ENCODE measurements around the gene TEX36. TPM values are rescaled to one million over a fixed set of nuclear protein-coding genes. Genes with fewer than 3 reads are reported as not detected.
"Not testable (repeated sequence)": the region's sequence is repeated elsewhere in the genome, so short reads cannot be mapped to it uniquely, and the experiment has no call there.

Gene TEX36
- total RNA-seq, 1 donor from 2014 or later: not detected

GRCh38 chr10:125719173-125720001 is 36.4 kb upstream of the TEX36 start, which contains the start of gene EDRF1:
Gene EDRF1 (plus strand): TSS chr10:125719709. CDS start chr10:125719808, 99 bp downstream.
- no peaks in the 10 kb centered on the region for H3K27me3 Mint-ChIP-seq (ENCODE audit: low read depth)
- peak within 1 kb of the TSS; percentile 98 for H3K4me3 Mint-ChIP-seq
- peak within 1 kb of the TSS; percentile 99 for H3K27ac Mint-ChIP-seq
- DNase-seq (ENCODE audit: low spot score in 2 of 2, unreplicated experiment in 2 of 2): peak; percentile 99
- TF ChIP-seq CTCF (IDR thresholded peaks at IDR 0.05; ENCODE audit: unreplicated experiment): no peak
- H3K4me1 Mint-ChIP-seq: peaks cover 20% of the 10 kb centered on the region
- peaks cover 4% of the 10 kb centered on the region for H3K9me3 Mint-ChIP-seq
- H3K36me3 Mint-ChIP-seq: peaks cover 11% of the 10 kb centered on the region

- DNase-seq (ENCODE audit: low spot score in 2 of 2, unreplicated experiment in 2 of 2); H3K4me3 Mint-ChIP-seq; H3K27me3 Mint-ChIP-seq (ENCODE audit: low read depth); H3K27ac Mint-ChIP-seq; H3K36me3 Mint-ChIP-seq: not testable (repeated sequence)
- H3K9me3 Mint-ChIP-seq: peaks cover 12% of the 10 kb centered on the region
- H3K4me1 Mint-ChIP-seq: peaks cover 14% of the 10 kb centered on the region
Measured at GRCh38 chr10:125714728-125715127, 31.8 kb upstream of the TEX36 start.

- peaks cover 36% of the 10 kb centered on the region for H3K4me1 Mint-ChIP-seq
- no peak for TF ChIP-seq CTCF (IDR thresholded peaks at IDR 0.05; ENCODE audit: unreplicated experiment)
- no peak overlapping the region for H3K4me3 Mint-ChIP-seq
- H3K36me3 Mint-ChIP-seq: peaks cover 6% of the 10 kb centered on the region
- no peaks in the 10 kb centered on the region for H3K27me3 Mint-ChIP-seq (ENCODE audit: low read depth)
- H3K9me3 Mint-ChIP-seq: peaks cover 8% of the 10 kb centered on the region
- H3K27ac Mint-ChIP-seq: no peak overlapping the region
- no peak for DNase-seq (ENCODE audit: low spot score in 2 of 2, unreplicated experiment in 2 of 2)
Measured at GRCh38 chr10:125711110-125711750, 28.3 kb upstream of the TEX36 start.

- Mint-ChIP-seq H3K4me1 (peaks cover 36% of the 10 kb centered on the region), H3K36me3 (peaks cover 4% of the 10 kb centered on the region), H3K4me3 (no peak overlapping the region), H3K9me3 (peaks cover 8% of the 10 kb centered on the region), H3K27me3 (ENCODE audit: low read depth) (no peaks in the 10 kb centered on the region), H3K27ac (peak overlapping the region; percentile 48)
- no peak for TF ChIP-seq CTCF (IDR thresholded peaks at IDR 0.05; ENCODE audit: unreplicated experiment)
- DNase-seq (ENCODE audit: low spot score in 2 of 2, unreplicated experiment in 2 of 2): no peak
Measured at GRCh38 chr10:125709553-125710474, 26.9 kb upstream of the TEX36 start.

- DNase-seq (ENCODE audit: low spot score in 2 of 2, unreplicated experiment in 2 of 2): no peak
- H3K9me3 Mint-ChIP-seq: peaks cover 6% of the 10 kb centered on the region
- no peaks in the 10 kb centered on the region for H3K27me3 Mint-ChIP-seq (ENCODE audit: low read depth)
- peaks cover 3% of the 10 kb centered on the region for H3K36me3 Mint-ChIP-seq
- peak overlapping the region; percentile 63 for H3K27ac Mint-ChIP-seq
- H3K4me1 Mint-ChIP-seq: peaks cover 36% of the 10 kb centered on the region
- no peak for TF ChIP-seq CTCF (IDR thresholded peaks at IDR 0.05; ENCODE audit: unreplicated experiment)
- no peak overlapping the region for H3K4me3 Mint-ChIP-seq
Measured at GRCh38 chr10:125708971-125709503, 26.1 kb upstream of the TEX36 start.

All from mesothelial cell of epicardium (in vitro differentiated cells).